HL-60 (cell line): ENCODE data around the gene RBBP8NL.

Source experiments
- DNase-seq, 2 experiments: peaks; one replicate each; pipeline ENCODE4 v3.0.0-alpha.2; 2010 to 2020; ENCODE audit warnings: low read depth in 1 of 2, low spot score in 1 of 2
- H3K27ac ChIP-seq: fragments of 250-450 bp; sonication (Bioruptor Pico); replicated peaks from 2 replicates; pipeline ENCODE4 v1.5.1; 2020; ENCODE audit warnings: mild to moderate bottlenecking, moderate library complexity
- H3K27me3 ChIP-seq: fragments of 250-450 bp; sonication (Bioruptor Pico); 2 replicates; pipeline ENCODE4 v1.5.1; 2021; ENCODE audit warnings: mild to moderate bottlenecking, moderate library complexity; ENCODE audit not compliant: insufficient read depth, poor library complexity, severe bottlenecking
- H3K4me3 ChIP-seq: replicated peaks from 2 replicates; pipeline ENCODE4 v1.5.1; 2011; ENCODE audit warnings: mild to moderate bottlenecking, control low read depth, low read length; ENCODE audit not compliant: insufficient read depth
- GABPA ChIP-seq: IDR thresholded peaks from 2 replicates; pipeline ENCODE4 v1.6.1; 2012; ENCODE audit warnings: low read depth
- POLR2AphosphoS5 ChIP-seq: IDR thresholded peaks from 2 replicates; pipeline ENCODE4 v1.6.1; 2012; ENCODE audit warnings: low read depth
- SPI1 ChIP-seq: IDR thresholded peaks from 2 replicates; pipeline ENCODE4 v1.6.1; 2012; ENCODE audit warnings: low read depth, mild to moderate bottlenecking, borderline replicate concordance
- TF ChIP-seq, protein P1 (sequence below): IDR thresholded peaks from 2 replicates; pipeline ENCODE4 v1.6.1; 2012; ENCODE audit warnings: low read depth; ENCODE audit not compliant: insufficient replicate concordance
- TF ChIP-seq, protein P2 (sequence below): IDR thresholded peaks from one replicate; pipeline ENCODE4 v1.5.1; 2011; ENCODE audit warnings: low read length, control low read depth, inconsistent platforms; ENCODE audit not compliant: insufficient read depth

RBBP8NL gene

DNA sequence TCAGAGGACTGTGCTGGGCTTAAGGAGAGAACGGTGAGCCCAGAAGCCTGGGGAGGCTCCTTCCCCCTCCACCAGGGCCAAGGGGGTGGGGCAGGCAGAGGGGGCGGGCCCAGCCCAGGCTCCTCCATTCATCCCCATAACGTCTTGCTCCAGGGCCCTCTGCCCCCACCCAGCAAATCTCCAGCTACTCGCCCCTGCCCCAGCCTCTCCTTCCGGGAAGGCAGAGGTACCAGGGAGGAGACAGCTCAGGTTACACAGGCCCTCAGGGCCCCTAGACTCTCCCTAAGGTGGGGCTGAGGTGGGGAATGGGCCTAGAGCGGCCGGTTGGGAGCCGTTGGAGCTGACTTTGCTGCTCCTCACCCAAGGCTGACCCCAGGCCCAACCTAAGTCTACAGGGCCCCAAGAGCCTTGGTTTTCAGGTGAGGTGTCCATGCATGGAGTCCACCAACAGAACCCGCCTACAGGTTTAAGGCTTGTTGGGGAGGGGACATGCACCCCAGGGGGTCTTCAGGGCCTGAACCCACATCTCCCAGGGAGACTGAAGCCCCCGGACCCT is 61.4 kb downstream of the RBBP8NL start:
- TF ChIP-seq, protein P1, sequence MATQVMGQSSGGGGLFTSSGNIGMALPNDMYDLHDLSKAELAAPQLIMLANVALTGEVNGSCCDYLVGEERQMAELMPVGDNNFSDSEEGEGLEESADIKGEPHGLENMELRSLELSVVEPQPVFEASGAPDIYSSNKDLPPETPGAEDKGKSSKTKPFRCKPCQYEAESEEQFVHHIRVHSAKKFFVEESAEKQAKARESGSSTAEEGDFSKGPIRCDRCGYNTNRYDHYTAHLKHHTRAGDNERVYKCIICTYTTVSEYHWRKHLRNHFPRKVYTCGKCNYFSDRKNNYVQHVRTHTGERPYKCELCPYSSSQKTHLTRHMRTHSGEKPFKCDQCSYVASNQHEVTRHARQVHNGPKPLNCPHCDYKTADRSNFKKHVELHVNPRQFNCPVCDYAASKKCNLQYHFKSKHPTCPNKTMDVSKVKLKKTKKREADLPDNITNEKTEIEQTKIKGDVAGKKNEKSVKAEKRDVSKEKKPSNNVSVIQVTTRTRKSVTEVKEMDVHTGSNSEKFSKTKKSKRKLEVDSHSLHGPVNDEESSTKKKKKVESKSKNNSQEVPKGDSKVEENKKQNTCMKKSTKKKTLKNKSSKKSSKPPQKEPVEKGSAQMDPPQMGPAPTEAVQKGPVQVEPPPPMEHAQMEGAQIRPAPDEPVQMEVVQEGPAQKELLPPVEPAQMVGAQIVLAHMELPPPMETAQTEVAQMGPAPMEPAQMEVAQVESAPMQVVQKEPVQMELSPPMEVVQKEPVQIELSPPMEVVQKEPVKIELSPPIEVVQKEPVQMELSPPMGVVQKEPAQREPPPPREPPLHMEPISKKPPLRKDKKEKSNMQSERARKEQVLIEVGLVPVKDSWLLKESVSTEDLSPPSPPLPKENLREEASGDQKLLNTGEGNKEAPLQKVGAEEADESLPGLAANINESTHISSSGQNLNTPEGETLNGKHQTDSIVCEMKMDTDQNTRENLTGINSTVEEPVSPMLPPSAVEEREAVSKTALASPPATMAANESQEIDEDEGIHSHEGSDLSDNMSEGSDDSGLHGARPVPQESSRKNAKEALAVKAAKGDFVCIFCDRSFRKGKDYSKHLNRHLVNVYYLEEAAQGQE, result no peak
- TF ChIP-seq POLR2AphosphoS5 (no peak), GABPA (no peak)
- TF ChIP-seq, protein P2, sequence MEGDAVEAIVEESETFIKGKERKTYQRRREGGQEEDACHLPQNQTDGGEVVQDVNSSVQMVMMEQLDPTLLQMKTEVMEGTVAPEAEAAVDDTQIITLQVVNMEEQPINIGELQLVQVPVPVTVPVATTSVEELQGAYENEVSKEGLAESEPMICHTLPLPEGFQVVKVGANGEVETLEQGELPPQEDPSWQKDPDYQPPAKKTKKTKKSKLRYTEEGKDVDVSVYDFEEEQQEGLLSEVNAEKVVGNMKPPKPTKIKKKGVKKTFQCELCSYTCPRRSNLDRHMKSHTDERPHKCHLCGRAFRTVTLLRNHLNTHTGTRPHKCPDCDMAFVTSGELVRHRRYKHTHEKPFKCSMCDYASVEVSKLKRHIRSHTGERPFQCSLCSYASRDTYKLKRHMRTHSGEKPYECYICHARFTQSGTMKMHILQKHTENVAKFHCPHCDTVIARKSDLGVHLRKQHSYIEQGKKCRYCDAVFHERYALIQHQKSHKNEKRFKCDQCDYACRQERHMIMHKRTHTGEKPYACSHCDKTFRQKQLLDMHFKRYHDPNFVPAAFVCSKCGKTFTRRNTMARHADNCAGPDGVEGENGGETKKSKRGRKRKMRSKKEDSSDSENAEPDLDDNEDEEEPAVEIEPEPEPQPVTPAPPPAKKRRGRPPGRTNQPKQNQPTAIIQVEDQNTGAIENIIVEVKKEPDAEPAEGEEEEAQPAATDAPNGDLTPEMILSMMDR, result no peak
- H3K27ac ChIP-seq, result no peak overlapping the region
- H3K27me3 ChIP-seq, result peaks cover 31% of the 10 kb centered on the region
- no peak for DNase-seq
- no peak overlapping the region for H3K4me3 ChIP-seq

DNA sequence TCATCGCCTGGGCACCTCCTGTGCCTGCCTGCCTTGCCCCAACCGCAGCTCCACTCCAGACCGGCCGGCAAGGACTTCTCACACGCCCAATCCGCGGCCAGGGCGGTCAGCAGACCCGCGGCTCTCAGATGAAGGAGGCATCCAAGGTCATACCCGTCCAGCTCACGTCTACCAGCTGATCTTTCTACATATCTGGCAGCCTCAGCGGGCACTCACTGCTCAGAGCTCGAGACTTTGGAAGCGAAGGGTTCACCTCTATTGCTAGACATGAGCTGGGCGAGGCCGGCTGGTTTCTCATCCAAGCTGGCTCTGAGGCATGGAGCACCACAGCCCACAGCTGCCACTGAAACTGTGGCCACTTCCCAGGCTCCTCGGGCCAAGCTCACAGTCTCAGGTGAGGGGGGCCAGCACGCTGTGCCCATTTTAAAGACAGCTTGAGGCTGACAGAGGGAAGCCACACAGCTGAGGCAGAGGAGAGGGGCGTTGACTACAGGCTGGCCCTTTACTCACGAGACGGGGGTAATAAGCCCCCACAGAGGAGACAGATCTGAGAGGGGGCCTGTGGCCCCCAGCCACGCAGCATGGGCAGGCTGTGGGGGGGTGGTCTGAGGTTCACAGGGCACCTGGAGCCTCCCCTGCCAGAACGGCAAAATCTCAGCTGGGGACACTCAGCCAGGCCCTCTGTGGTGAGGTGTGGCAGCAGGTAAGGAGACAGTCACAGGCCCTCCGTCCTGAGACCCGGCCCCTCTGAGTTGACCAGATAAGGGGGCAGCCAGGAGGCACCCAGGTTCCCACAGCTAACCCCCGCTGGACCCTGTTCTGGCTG is 62.2 kb downstream of the RBBP8NL start:
- Histone ChIP-seq H3K4me3 (no peak overlapping the region), H3K27me3 (peaks cover 31% of the 10 kb centered on the region), H3K27ac (no peak overlapping the region)
- TF ChIP-seq POLR2AphosphoS5, result no peak
- TF ChIP-seq, protein P1, result no peak
- TF ChIP-seq, protein P2, result no peak
- DNase-seq, result no peak

DNA sequence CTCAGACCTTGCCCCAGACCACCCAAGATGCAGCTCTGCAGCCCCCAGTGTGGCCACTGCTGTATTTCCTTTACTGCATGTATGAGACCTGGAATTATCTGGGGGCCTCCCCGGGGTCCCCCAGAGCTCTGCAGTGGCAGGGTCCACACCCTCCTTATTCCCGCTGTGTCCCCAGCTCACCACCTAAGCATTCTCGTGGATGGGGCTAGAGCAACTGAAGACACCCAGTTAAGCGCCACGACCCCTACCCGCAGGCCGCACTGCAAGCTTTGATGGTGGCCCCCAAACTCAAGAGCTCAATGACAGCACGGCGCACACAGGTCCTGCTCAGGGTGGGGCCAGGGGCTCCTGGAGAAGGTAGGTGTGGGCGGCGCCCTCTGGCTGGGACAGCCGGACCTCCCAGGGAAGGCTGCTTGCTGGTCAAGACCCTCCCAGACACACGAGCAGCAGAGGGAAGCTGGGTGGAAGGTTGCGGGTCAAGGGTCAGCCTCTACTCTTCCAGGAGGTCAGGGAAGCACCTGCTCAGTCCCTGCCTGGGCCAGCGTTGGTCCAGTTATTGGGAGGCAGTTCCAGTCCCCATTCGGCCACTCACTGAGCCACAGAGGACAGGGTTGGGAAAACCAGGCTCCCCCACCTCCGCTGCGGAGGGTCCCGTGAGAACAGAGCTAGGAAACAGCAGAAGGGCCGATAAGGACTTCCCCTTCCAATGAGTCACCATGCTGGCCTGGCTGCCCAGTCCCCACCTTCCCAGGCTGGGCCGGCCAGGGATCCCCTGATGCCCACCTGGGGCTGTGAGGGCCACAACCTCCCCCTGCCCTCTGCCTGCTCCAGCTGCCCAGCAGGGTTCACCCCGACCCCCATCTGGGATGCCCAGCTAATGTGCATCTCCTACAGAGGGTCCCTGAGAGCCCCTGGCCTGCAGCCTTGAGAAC is 63.2 kb downstream of the RBBP8NL start:
- no peak overlapping the region for H3K27ac ChIP-seq
- peaks cover 31% of the 10 kb centered on the region for H3K27me3 ChIP-seq
- no peak overlapping the region for H3K4me3 ChIP-seq
- DNase-seq, result no peak
- no peak for TF ChIP-seq POLR2AphosphoS5
- TF ChIP-seq GABPA, result no peak
- TF ChIP-seq, protein P2, result no peak
- TF ChIP-seq SPI1, result no peak
- TF ChIP-seq, protein P1, result no peak
